Nephron progenitor cell (in vitro differentiated cells): ENCODE data around the gene ATRNL1.

Experiments
- DNase-seq: peaks from one replicate; pipeline ENCODE4 v3.0.0; 2021
- H3K27ac Mint-ChIP-seq: 2 replicates; pipeline ENCODE4 v1.8.0; 2021; ENCODE audit warnings: mild to moderate bottlenecking, moderate library complexity, mixed read lengths
- H3K27me3 Mint-ChIP-seq: 2 replicates; pipeline ENCODE4 v1.8.0; 2021; ENCODE audit warnings: mild to moderate bottlenecking, low read depth, mixed read lengths; ENCODE audit not compliant: poor library complexity
- H3K36me3 Mint-ChIP-seq: 2 replicates; pipeline ENCODE4 v1.8.0; 2021; ENCODE audit warnings: low read depth, mixed read lengths
- H3K4me1 Mint-ChIP-seq: 2 replicates; pipeline ENCODE4 v1.8.0; 2021; ENCODE audit warnings: mixed read lengths
- H3K4me3 Mint-ChIP-seq: 2 replicates; pipeline ENCODE4 v1.8.0; 2021; ENCODE audit warnings: mild to moderate bottlenecking, moderate library complexity, mixed read lengths
- H3K9me3 Mint-ChIP-seq: 2 replicates; pipeline ENCODE4 v1.8.0; 2021; ENCODE audit warnings: mild to moderate bottlenecking, moderate library complexity, mixed read lengths
- CTCF ChIP-seq: fragments of 200-600 bp; sonication (generic); IDR thresholded peaks from 2 replicates; pipeline ENCODE4 v1.5.0; 2021; ENCODE audit warnings: antibody characterized with exemption

Gene ATRNL1

GRCh38 chr10:115867305-115867704 is 774.1 kb downstream of the ATRNL1 start:
- no peak for TF ChIP-seq CTCF
- no peak for DNase-seq
- peaks cover 3% of the 10 kb centered on the region for H3K27me3 Mint-ChIP-seq
- H3K4me1 Mint-ChIP-seq = no peaks in the 10 kb centered on the region
- H3K9me3 Mint-ChIP-seq = no peaks in the 10 kb centered on the region
- no peaks in the 10 kb centered on the region for H3K36me3 Mint-ChIP-seq
- H3K27ac Mint-ChIP-seq = no peak overlapping the region
- H3K4me3 Mint-ChIP-seq = no peak overlapping the region

- peaks cover 10% of the 10 kb centered on the region for H3K27me3 Mint-ChIP-seq
- no peaks in the 10 kb centered on the region for H3K36me3 Mint-ChIP-seq
- H3K27ac Mint-ChIP-seq = no peak overlapping the region
- no peak for DNase-seq
- no peak for TF ChIP-seq CTCF
- H3K4me1 Mint-ChIP-seq = no peaks in the 10 kb centered on the region
- H3K4me3 Mint-ChIP-seq = no peak overlapping the region
- H3K9me3 Mint-ChIP-seq = no peaks in the 10 kb centered on the region
Observed at GRCh38 chr10:115871855-115872254, 778.7 kb downstream of the ATRNL1 start.

- Mint-ChIP-seq H3K36me3 (no peaks in the 10 kb centered on the region), H3K27me3 (peaks cover 18% of the 10 kb centered on the region), H3K9me3 (no peaks in the 10 kb centered on the region), H3K4me1 (peaks cover 6% of the 10 kb centered on the region), H3K27ac (no peak overlapping the region), H3K4me3 (no peak overlapping the region)
- DNase-seq = no peak
- no peak for TF ChIP-seq CTCF
Observed at GRCh38 chr10:115875172-115875571, 782.0 kb downstream of the ATRNL1 start.

- no peaks in the 10 kb centered on the region for H3K36me3 Mint-ChIP-seq
- no peaks in the 10 kb centered on the region for H3K9me3 Mint-ChIP-seq
- H3K4me1 Mint-ChIP-seq = peaks cover 6% of the 10 kb centered on the region
- no peak for DNase-seq
- TF ChIP-seq CTCF = no peak
- H3K4me3 Mint-ChIP-seq = no peak overlapping the region
- H3K27me3 Mint-ChIP-seq = peaks cover 22% of the 10 kb centered on the region
- peak overlapping the region; percentile 17 for H3K27ac Mint-ChIP-seq
Observed at GRCh38 chr10:115879372-115880089, 786.4 kb downstream of the ATRNL1 start.

- H3K4me1 Mint-ChIP-seq = peaks cover 6% of the 10 kb centered on the region
- no peak for DNase-seq
- no peaks in the 10 kb centered on the region for H3K9me3 Mint-ChIP-seq
- H3K4me3 Mint-ChIP-seq = no peak overlapping the region
- no peak for TF ChIP-seq CTCF
- no peak overlapping the region for H3K27ac Mint-ChIP-seq
- H3K27me3 Mint-ChIP-seq = peaks cover 12% of the 10 kb centered on the region
- H3K36me3 Mint-ChIP-seq = no peaks in the 10 kb centered on the region
Observed at GRCh38 chr10:115882021-115882420, 788.9 kb downstream of the ATRNL1 start.

- Mint-ChIP-seq H3K27ac (no peak overlapping the region), H3K27me3 (peaks cover 12% of the 10 kb centered on the region), H3K9me3 (no peaks in the 10 kb centered on the region), H3K4me1 (peaks cover 16% of the 10 kb centered on the region), H3K4me3 (no peak overlapping the region), H3K36me3 (no peaks in the 10 kb centered on the region)
- no peak for TF ChIP-seq CTCF
- DNase-seq = no peak
Observed at GRCh38 chr10:115883372-115883771, 790.2 kb downstream of the ATRNL1 start.
